Stomach (tissue), 4 donors: Measurements from ENCODE around the gene PRELID2.

ENCODE experiments used
- CTCF ChIP-seq, 7 experiments: fragments of 450-650 bp in 4 of 7; fragments of 200-600 bp in 3 of 7; sonication (generic) in 3 of 7; IDR thresholded peaks; one replicate each; pipeline ENCODE4 v1.5.1; 2016 to 2019; ENCODE audit warnings: antibody characterized with exemption in 7 of 7, control low read depth in 2 of 7, mild to moderate bottlenecking in 1 of 7
- POLR2A ChIP-seq, 4 donors: fragments of 450-650 bp; IDR thresholded peaks; one replicate each; pipeline ENCODE4 v1.6.1; 2016; ENCODE audit warnings: antibody characterized with exemption in 4 of 4, control low read depth in 2 of 4, mild to moderate bottlenecking in 1 of 4, moderate library complexity in 1 of 4

GRCh38 chr5:145777445-145778063 is 57.6 kb downstream of the PRELID2 start:
- TF ChIP-seq CTCF (IDR thresholded peaks at IDR 0.05), result no peak
- TF ChIP-seq POLR2A (IDR thresholded peaks at IDR 0.05), result no peak
